Thymus (tissue), 11 donors: Measurements from ENCODE around the gene IL1RAP. TPM values are rescaled to one million over a fixed set of nuclear protein-coding genes. Genes with fewer than 3 reads are reported as not detected.
A peak's percentile ranks its signal among the peaks of the same experiment; 100 is the strongest.

Source experiments
- DNase-seq, 9 donors: peaks; one replicate each; pipeline ENCODE4 v3.0.0-alpha.2; 2013; ENCODE audit warnings: low spot score in 9 of 9, low read depth in 6 of 9, missing footprints in 1 of 9
- H3K27ac ChIP-seq, 2 donors: one replicate each; pipeline ENCODE4 v1.5.1; 2013; ENCODE audit warnings: control low read depth in 1 of 2, low read depth in 1 of 2, low read length in 1 of 2, mild to moderate bottlenecking in 1 of 2, moderate library complexity in 1 of 2
- H3K27me3 ChIP-seq, 2 donors: one replicate each; pipeline ENCODE4 v1.5.1; 2013; ENCODE audit warnings: low read length in 1 of 2; ENCODE audit not compliant: control insufficient read depth in 2 of 2, insufficient read depth in 1 of 2
- H3K36me3 ChIP-seq, 2 donors: one replicate each; pipeline ENCODE4 v1.5.1; 2013; ENCODE audit warnings: low read length in 1 of 2, mild to moderate bottlenecking in 1 of 2, moderate library complexity in 1 of 2; ENCODE audit not compliant: control insufficient read depth in 2 of 2, insufficient read depth in 2 of 2
- H3K4me1 ChIP-seq, 2 donors: one replicate each; pipeline ENCODE4 v1.5.1; 2013; ENCODE audit warnings: low read length in 2 of 2; ENCODE audit not compliant: control insufficient read depth in 2 of 2, insufficient read depth in 2 of 2
- H3K4me3 ChIP-seq, 2 donors: one replicate each; pipeline ENCODE4 v1.5.1; 2013; ENCODE audit warnings: low read length in 2 of 2, control low read depth in 1 of 2, mild to moderate bottlenecking in 1 of 2
- H3K9me3 ChIP-seq, 2 donors: one replicate each; pipeline ENCODE4 v1.5.1; 2013; ENCODE audit warnings: low read length in 1 of 2, mild to moderate bottlenecking in 1 of 2; ENCODE audit not compliant: control insufficient read depth in 2 of 2, insufficient read depth in 1 of 2
- WGBS: extraction: QIAGEN DNeasy Blood & Tissue Kit; methylation state at CpG from one replicate; pipeline ENCODE4 v1.1.7; 2013; 5-methylcytosine and 5-hydroxymethylcytosine counted together
- polyA plus RNA-seq: library from polyadenylated mRNA; stranded (reverse); fragments of 200-250 nt; gene quantifications from one replicate; pipeline ENCODE4 v1.2.3, GENCODE V29; 2013
- total RNA-seq: library from RNA; stranded (reverse); fragments of 120-200 nt; gene quantifications from one replicate; pipeline ENCODE4 v1.2.4, GENCODE V29; 2013
- donor health status: healthy.

The IL1RAP gene
- total and polyA plus RNA-seq, 2 donors: 5.7 to 6.8 TPM

GRCh38 chr3:190617185-190617584 lies 103.3 kb downstream of the IL1RAP start:
- no peak overlapping the region for H3K4me3 ChIP-seq
- H3K4me1 ChIP-seq: peaks cover 2 to 10% of the 10 kb centered on the region in 2 donors
- no peaks in the 10 kb centered on the region for H3K27me3 ChIP-seq
- WGBS: 3% methylated on average over 3 of the region's 3 CpGs
- peak in 8 of 9 donors; percentile 17 to 77 (median 43) for DNase-seq
- H3K27ac ChIP-seq: no peak overlapping the region
- H3K9me3 ChIP-seq: no peaks in the 10 kb centered on the region
- H3K36me3 ChIP-seq: no peaks in the 10 kb centered on the region

- Histone ChIP-seq H3K9me3 (no peaks in the 10 kb centered on the region), H3K4me3 (no peak overlapping the region), H3K27ac (no peak overlapping the region), H3K4me1 (peaks cover 2 to 10% of the 10 kb centered on the region in 2 donors), H3K36me3 (no peaks in the 10 kb centered on the region), H3K27me3 (no peaks in the 10 kb centered on the region)
- peak in 5 of 9 donors; percentile 7 to 47 (median 15) for DNase-seq
- 28% methylated on average over 8 of the region's 8 CpGs for WGBS
Measured at GRCh38 chr3:190618330-190619030, 104.6 kb downstream of the IL1RAP start.

GRCh38 chr3:190619353-190619752 lies 105.5 kb downstream of the IL1RAP start:
- whole genome bisulfite sequencing: 88% methylated on average over 5 of the region's 5 CpGs
- Histone ChIP-seq H3K4me1 (peaks cover 2 to 10% of the 10 kb centered on the region in 2 donors), H3K4me3 (no peak overlapping the region), H3K36me3 (no peaks in the 10 kb centered on the region), H3K9me3 (no peaks in the 10 kb centered on the region), H3K27ac (no peak overlapping the region), H3K27me3 (no peaks in the 10 kb centered on the region)
- no peak for DNase-seq

GRCh38 chr3:190619761-190620160 lies 105.9 kb downstream of the IL1RAP start:
- H3K27ac ChIP-seq: no peak overlapping the region
- no peaks in the 10 kb centered on the region for H3K9me3 ChIP-seq
- WGBS: 70% methylated on average over 2 of the region's 2 CpGs

GRCh38 chr3:190620886-190621608 lies 107.2 kb downstream of the IL1RAP start:
- no peak overlapping the region for H3K27ac ChIP-seq
- H3K27me3 ChIP-seq: no peaks in the 10 kb centered on the region
- peaks cover 2 to 10% of the 10 kb centered on the region in 2 donors for H3K4me1 ChIP-seq
- no peak overlapping the region for H3K4me3 ChIP-seq
- no peak for DNase-seq
- no peaks in the 10 kb centered on the region for H3K36me3 ChIP-seq
- no peaks in the 10 kb centered on the region for H3K9me3 ChIP-seq
- WGBS: 93% methylated on average over 1 of the region's 1 CpG

More at GRCh38 chr3:190619761-190620160, 105.9 kb downstream of the IL1RAP start:
- DNase-seq: no peak
- no peaks in the 10 kb centered on the region for H3K36me3 ChIP-seq
- no peaks in the 10 kb centered on the region for H3K27me3 ChIP-seq
- no peak overlapping the region for H3K4me3 ChIP-seq
- H3K4me1 ChIP-seq: peaks cover 2 to 10% of the 10 kb centered on the region in 2 donors

- no peaks in the 10 kb centered on the region for H3K36me3 ChIP-seq
- WGBS: 96% methylated on average over 3 of the region's 3 CpGs
- DNase-seq: no peak
- peaks cover 2 to 7% of the 10 kb centered on the region in 2 donors for H3K4me1 ChIP-seq
- no peaks in the 10 kb centered on the region for H3K27me3 ChIP-seq
- no peak overlapping the region for H3K27ac ChIP-seq
- H3K9me3 ChIP-seq: no peaks in the 10 kb centered on the region
- no peak overlapping the region for H3K4me3 ChIP-seq
Measured at GRCh38 chr3:190621927-190622326, 108.0 kb downstream of the IL1RAP start.

- H3K4me3 ChIP-seq: no peak overlapping the region
- WGBS: 58% methylated on average over 5 of the region's 5 CpGs
- no peaks in the 10 kb centered on the region for H3K9me3 ChIP-seq
- H3K36me3 ChIP-seq: no peaks in the 10 kb centered on the region
- no peak overlapping the region for H3K27ac ChIP-seq
- DNase-seq: no peak
- no peaks in the 10 kb centered on the region for H3K27me3 ChIP-seq
- H3K4me1 ChIP-seq: peaks cover 0 to 3% of the 10 kb centered on the region in 2 donors
Measured at GRCh38 chr3:190624282-190624681, 110.4 kb downstream of the IL1RAP start.

GRCh38 chr3:190626951-190627620 lies 113.2 kb downstream of the IL1RAP start:
- Histone ChIP-seq H3K36me3 (no peaks in the 10 kb centered on the region), H3K9me3 (no peaks in the 10 kb centered on the region)

GRCh38 chr3:190629088-190629487 lies 115.2 kb downstream of the IL1RAP start:
- no peak for DNase-seq
- no peaks in the 10 kb centered on the region for H3K4me1 ChIP-seq
- H3K36me3 ChIP-seq: no peaks in the 10 kb centered on the region
- H3K9me3 ChIP-seq: no peaks in the 10 kb centered on the region
- H3K27ac ChIP-seq: no peak overlapping the region
- no peaks in the 10 kb centered on the region for H3K27me3 ChIP-seq
- 100% methylated on average over 4 of the region's 4 CpGs for WGBS
- H3K4me3 ChIP-seq: no peak overlapping the region

More at GRCh38 chr3:190626951-190627620, 113.2 kb downstream of the IL1RAP start:
- no peak overlapping the region for H3K4me3 ChIP-seq
- H3K27ac ChIP-seq: no peak overlapping the region
- no peak for DNase-seq
- no peaks in the 10 kb centered on the region for H3K27me3 ChIP-seq
- no peaks in the 10 kb centered on the region for H3K4me1 ChIP-seq
- WGBS: 82% methylated on average over 7 of the region's 7 CpGs
